GM12878 (cell line): ENCODE results near the gene DMRTC2.

Source experiments
- CEBPB ChIP-seq, 2 experiments: fragments of 150-350 bp in 1 of 2; IDR thresholded peaks; 2 replicates each; pipeline ENCODE4 v1.6.1; 2012 to 2014; ENCODE audit warnings: low read depth in 2 of 2, low read length in 2 of 2, borderline replicate concordance in 1 of 2, inconsistent platforms in 1 of 2
- EED ChIP-seq: sonication (generic); IDR thresholded peaks from 2 replicates; pipeline ENCODE4 v1.6.1; 2016; ENCODE audit warnings: antibody characterized with exemption, low read depth
- JUND ChIP-seq: IDR thresholded peaks from 2 replicates; pipeline ENCODE4 v1.6.1; 2012; ENCODE audit warnings: low read depth, mild to moderate bottlenecking, low read length, improper control_type of control experiment, moderate library complexity
- RFX5 ChIP-seq: IDR thresholded peaks from 2 replicates; pipeline ENCODE4 v1.6.1; 2011; ENCODE audit warnings: low read depth, low read length, improper control_type of control experiment

GRCh38 chr19:41801792-41802211 lies 43.0 kb upstream of the DMRTC2 start:
- TF ChIP-seq RFX5 = no peak
- TF ChIP-seq EED = no peak
- TF ChIP-seq CEBPB (IDR thresholded peaks at IDR 0.05; ENCODE audit: borderline replicate concordance in 1 of 2, low read depth in 2 of 2, low read length in 2 of 2) = no peak
- TF ChIP-seq JUND = no peak
